HG02870 (cell line): ENCODE results near the gene RASSF5.
"Not testable (repeated sequence)": the region's sequence is repeated elsewhere in the genome, so short reads cannot be mapped to it uniquely, and the experiment has no call there.

Source experiments
- ATAC-seq: cut with Tn5 transposase; IDR thresholded peaks from one replicate; pipeline ENCODE4 v1.9.1; 2021; ENCODE audit warnings: mild to moderate bottlenecking, moderate library complexity; ENCODE audit not compliant: unreplicated experiment

The RASSF5 gene

DNA sequence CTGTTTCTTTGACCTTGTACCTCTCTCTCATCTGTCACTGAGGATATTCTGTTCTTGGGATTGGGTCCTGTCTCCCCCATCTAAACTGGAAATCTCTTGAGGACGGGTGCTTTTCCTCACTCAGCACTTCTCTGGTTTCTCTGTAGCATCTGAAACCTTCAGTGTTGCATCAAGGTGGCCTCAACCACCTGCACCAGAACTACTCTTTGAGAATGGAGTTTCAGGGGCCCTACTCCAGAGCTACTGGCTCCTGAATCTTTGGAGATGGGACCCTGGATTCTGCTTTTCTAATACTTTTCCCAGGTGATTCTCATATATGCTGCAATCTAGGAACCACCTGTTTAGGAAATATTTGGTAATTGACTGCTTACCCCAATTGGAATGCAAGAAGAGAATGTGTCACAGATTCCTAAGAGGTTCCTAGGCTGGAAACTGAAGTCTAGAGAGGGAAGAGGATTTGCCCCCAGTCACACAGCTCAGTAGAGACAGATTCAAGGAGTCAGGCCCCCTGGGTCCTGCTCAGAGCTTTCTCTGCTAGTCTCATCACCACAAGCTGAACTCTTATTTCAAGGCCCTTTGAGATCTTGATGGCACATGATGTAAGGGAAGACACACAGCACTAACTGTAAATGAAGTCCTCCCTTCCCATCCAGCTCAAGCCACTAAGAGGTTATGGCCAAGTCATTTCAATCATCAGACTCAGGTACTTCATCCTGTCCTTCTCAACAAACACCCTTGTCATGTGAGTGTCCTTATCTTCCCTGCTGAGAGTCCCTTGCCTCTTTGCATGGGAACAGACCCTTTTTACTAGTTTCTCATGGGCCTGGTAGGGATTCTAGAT, 56.3 kb downstream of the RASSF5 start:
- peak; percentile 31 for ATAC-seq

GRCh38 chr1:206565995-206566394, 58.7 kb downstream of the RASSF5 start:
- ATAC-seq, result no peak

- ATAC-seq, result no peak
Measured at GRCh38 chr1:206566999-206567398, 59.7 kb downstream of the RASSF5 start.

DNA sequence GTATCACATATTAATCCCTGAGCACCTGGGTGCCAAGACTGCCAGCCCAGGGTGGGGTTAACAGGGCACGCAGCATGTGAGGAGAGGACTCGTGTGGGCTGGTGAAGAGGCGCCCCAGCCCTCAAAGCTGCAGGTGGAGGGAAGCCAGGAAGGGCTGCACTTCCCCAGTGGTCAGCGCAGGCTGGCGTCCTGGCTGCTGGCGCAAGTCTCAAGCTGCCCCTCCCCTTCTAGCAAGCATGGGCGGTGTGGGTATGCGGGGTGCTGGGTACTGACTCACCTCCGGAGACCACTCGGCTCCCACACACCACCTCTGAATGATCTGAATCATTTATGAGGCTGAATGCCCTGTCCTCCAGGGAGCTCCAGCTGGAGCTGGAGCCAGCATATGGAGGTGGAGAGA, 60.9 kb downstream of the RASSF5 start:
- no peak for ATAC-seq

GRCh38 chr1:206568779-206569352, 61.5 kb downstream of the RASSF5 start:
- ATAC-seq, result no peak

DNA sequence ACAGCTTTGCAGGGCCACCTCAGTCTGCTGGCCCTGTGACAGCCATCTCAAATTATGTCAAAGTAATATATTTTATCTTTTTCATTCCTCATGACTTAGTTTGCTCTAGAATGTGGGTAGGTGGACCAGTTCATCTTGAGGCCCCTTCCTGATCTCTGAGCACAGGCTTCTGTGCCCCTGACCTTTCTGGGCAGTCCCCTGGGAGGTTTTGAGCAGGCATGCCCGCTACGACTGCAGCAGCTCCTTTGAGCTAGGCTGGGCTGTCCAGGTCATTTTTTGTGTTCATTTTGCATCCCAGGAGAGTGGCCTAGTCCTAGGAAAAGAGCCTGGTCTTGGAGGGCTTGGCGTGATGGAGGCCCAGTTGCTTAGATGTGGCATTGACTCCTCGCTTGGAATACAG, 62.2 kb downstream of the RASSF5 start:
- ATAC-seq, result no peak

GRCh38 chr1:206570529-206570928, 63.2 kb downstream of the RASSF5 start:
- no peak for ATAC-seq

DNA sequence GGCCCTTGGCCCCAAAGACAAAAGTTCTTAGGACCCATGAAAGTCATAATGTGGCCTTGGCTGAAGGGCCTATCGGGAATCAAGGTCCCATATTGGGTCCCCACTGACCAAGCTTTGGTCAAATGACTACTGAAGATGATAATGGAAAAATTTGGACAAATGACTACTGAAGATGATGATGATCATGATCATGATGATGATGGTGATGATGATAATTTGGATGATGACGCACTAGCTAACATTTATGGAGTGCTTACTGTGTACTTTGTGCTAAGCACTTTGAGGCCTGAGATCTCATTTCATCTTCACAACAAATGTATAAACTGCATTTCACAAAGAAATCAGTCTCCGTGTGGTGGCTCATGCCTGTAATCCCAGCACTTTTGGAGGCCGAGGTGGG, 65.5 kb downstream of the RASSF5 start:
- ATAC-seq, result no peak

DNA sequence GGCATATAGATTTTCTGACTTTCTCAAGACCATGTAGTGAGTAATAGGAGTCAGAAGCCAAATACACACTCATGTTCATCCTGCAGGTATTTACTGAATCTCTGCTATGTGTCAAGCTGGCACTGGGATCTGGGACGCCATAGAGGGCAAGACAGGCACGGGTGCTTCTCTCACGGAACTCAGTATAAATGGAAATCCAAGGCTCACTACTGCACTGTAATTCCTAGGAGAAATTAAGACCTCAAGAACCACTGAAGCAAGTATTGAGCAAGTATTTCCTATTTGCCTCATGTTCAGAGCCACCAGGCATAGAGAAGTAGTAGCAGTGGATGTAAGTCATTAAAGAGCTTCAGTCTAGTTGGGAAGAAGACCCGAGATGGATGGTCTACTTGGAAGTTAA, 66.0 kb downstream of the RASSF5 start:
- ATAC-seq, result no peak

GRCh38 chr1:206573762-206574161, 66.4 kb downstream of the RASSF5 start:
- ATAC-seq, result no peak

DNA sequence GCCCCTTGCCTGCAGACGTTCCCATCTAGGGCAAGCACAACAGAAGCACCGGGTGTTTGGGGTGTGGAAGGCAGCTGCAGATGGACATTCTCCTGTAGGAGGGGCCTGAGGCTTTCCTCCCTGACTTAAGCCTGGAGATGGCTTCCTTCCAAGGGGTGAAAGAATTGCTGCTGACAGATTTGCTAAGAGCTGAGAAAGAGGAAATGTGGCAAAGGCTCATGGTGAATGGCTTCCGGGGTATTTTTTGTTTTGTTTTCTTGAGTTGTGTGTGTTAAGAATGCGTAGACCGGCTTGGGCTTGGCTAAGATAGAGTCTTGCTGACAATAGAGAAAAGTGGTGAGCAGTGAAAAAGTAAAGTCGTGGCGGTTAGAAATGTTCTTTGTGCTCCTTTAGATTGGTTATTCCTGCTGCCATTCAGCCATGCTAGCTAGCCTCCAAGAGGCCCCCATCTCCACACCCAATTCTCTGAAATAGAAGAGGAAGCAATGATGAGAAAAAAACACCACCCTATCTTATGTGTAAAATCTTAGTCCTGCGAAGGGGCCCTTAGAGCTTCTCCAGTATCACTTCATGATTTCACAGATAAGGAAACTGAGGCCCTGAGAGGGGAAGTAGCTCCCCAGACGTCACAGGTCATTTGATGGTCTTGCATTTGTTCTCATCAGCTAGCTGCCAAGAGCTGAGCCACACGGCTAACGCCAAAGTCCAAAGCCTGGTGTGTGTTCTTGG, 68.0 kb downstream of the RASSF5 start:
- no peak for ATAC-seq

GRCh38 chr1:206575894-206576737, 68.8 kb downstream of the RASSF5 start:
- ATAC-seq, result no peak

DNA sequence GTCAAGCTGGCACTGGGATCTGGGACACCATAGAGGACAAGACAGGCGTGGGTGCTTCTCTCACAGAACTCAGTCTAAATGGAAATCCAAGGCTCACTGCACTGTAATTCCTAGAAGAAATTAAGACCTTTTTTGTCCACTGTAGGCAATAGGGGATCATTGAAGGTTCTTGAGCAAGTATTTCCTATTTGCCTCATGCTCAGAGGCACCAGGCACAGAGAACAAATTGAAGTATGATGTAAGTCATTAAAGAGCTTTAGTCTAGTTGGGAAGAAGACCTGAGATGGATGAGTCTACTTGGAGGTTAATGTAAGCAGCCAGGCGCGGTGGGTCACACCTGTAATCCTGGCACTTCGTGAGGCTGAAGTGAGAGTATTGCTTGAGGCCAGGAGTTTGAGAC, 70.3 kb downstream of the RASSF5 start:
- ATAC-seq, result no peak

GRCh38 chr1:206578068-206578977, 71.0 kb downstream of the RASSF5 start:
- ATAC-seq, result no peak

- no peak for ATAC-seq
Measured at GRCh38 chr1:206578978-206579374, 71.6 kb downstream of the RASSF5 start.

DNA sequence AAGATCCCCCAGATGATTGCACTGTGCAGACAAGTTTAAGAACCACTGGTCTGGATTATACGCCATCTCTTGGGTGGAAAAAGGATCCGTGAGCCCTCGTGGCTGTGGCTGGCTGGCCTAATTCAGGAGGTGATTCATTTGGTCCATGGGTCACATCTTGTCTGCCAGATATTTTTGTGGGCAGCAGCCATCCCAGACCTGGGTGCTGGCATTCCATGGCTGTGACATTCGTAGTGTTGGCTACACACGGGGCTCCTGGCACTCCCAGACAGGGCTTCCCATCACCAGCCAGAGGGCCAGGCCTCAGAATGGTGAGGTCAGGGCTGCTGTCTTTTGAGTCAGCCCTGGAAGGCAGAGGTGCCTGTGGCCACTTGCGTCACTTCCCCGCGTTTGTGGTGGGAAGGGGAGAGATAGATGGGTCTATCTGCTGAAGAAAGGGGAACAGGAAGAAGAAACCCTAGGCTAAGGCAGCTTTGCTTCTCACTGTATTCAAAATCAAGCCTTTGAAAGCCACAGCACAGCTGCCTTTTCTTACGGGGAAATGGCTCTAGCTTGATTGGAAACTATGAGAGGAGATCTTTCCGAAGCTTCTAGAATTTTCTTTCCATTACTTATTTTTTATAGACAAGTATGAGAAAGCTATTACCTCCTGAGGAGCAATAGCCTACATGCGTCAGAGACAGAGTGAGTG, 72.6 kb downstream of the RASSF5 start:
- peak; percentile 72 for ATAC-seq

GRCh38 chr1:206580438-206581113, 73.2 kb downstream of the RASSF5 start:
- no peak for ATAC-seq

DNA sequence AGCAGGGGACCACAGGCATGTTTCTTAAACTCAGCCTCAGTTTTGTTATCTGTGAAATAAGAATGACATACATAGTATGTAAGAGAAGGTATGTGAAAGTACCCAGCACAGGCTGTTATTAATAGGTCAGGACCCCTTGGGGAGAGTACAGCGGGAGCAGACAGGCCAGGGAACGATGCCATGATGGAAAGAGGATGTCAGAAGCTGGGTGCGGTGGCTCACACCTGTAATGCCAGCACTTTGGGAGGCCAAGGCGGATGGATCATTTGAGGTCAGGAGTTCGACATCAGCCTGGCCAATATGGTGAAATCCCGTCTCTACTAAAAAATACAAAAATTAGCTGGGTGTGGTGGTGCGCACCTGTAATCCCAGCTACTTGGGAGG, 73.8 kb downstream of the RASSF5 start:
- not testable (repeated sequence) for ATAC-seq

DNA sequence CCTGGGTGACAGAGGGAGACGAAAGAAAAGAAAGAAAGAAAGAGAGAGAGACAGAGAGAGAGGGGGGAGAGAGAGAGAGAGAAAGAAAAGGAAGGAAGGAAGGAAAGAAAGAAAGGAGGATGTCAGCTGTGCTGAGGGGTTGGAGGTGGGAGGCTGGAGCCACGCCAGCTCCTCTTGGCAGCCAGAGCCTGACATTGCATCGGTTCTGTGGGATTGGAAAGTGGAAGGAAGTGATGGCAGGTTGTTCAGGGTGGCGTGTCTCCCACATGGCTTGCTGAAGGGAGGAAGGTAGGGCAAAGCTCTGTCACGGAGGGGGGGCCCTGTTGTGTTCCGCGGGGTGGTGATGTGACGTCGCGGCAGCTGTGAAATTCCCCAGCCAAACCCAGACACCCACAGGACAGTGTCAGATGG, 74.2 kb downstream of the RASSF5 start:
- ATAC-seq, result no peak
